Adrenal gland (tissue), 12 donors: ENCODE results near the gene NHLH1. TPM values are rescaled to one million over a fixed set of nuclear protein-coding genes. Genes with fewer than 3 reads are reported as not detected.

Experiments used
- DNase-seq, 7 donors: peaks; one replicate each; pipeline ENCODE4 v3.0.0-alpha.2; 2019 to 2020
- H3K27ac ChIP-seq, 5 donors: fragments of 200-600 bp; sonication (generic) in 4 of 5; 1 replicate in 3 of 5; 2 replicates in 2 of 5; pipeline versions ENCODE4 v1.5.1 to v1.8.0; 2016 to 2020; ENCODE audit warnings: mild to moderate bottlenecking in 1 of 5
- H3K27me3 ChIP-seq: fragments of 200-600 bp; 2 replicates; pipeline ENCODE4 v1.8.0; 2021
- H3K36me3 ChIP-seq, 2 donors: fragments of 200-600 bp; replicated peaks in 1 of 2; 1 replicate in 1 of 2; 2 replicates in 1 of 2; pipeline versions ENCODE4 v1.5.1 to v1.8.0; 2018 to 2022
- H3K4me1 ChIP-seq, 2 donors: fragments of 200-600 bp; replicated peaks in 1 of 2; 1 replicate in 1 of 2; 2 replicates in 1 of 2; pipeline versions ENCODE4 v1.5.1 to v1.8.0; 2018 to 2021
- H3K4me3 ChIP-seq, 4 donors: fragments of 200-600 bp; sonication (generic) in 3 of 4; one replicate each; pipeline ENCODE4 v1.5.1; 2016 to 2018
- H3K9me3 ChIP-seq, 3 donors: fragments of 200-600 bp; sonication (generic) in 1 of 3; replicated peaks in 1 of 3; 1 replicate in 2 of 3; 2 replicates in 1 of 3; pipeline versions ENCODE4 v1.5.1 to v1.8.0; 2016 to 2021
- CTCF ChIP-seq, 6 experiments: fragments of 450-650 bp in 4 of 6; fragments of 200-600 bp in 2 of 6; sonication (generic) in 1 of 6; IDR thresholded peaks; 1 replicate in 5 of 6; 2 replicates in 1 of 6; pipeline versions ENCODE4 v1.5.1 to v1.8.0; 2016 to 2021; ENCODE audit warnings: antibody characterized with exemption in 6 of 6, mild to moderate bottlenecking in 2 of 6, moderate library complexity in 1 of 6
- POLR2A ChIP-seq, 2 donors: fragments of 450-650 bp; IDR thresholded peaks; one replicate each; pipeline ENCODE4 v1.6.1; 2017; ENCODE audit warnings: antibody characterized with exemption in 2 of 2, mild to moderate bottlenecking in 2 of 2, moderate library complexity in 1 of 2
- WGBS, 4 donors: extraction: QIAGEN DNeasy Blood & Tissue Kit in 2 of 4; methylation state at CpG; one replicate each; pipeline versions ENCODE4 v1.1.5 to v1.1.7; 2013 to 2017; 5-methylcytosine and 5-hydroxymethylcytosine counted together
- intact Hi-C, 2 donors: fragments of 100-400 bp; cut with DNase I; formaldehyde crosslinking; loops; one replicate each; pipeline versions ENCODE4 v1.14.1 to v1.15.0; 2022 to 2023
- polyA plus RNA-seq, 3 donors: library from polyadenylated mRNA; stranded (reverse); fragments of 200-250 nt in 2 of 3; fragments of 350-450 nt in 1 of 3; fragmentation: Illumina TruSeq in 1 of 3; extraction: RNeasy Lipid Tissue Mini Kit (QIAGEN cat#74804) in 1 of 3; gene quantifications; one replicate each; pipeline ENCODE4 v1.2.3, GENCODE V29; 2013 to 2014
- total RNA-seq, 9 donors: library from RNA; depleted of rRNA in 4 of 9; stranded (reverse); fragments of >200 nt in 4 of 9; fragments of 120-200 nt in 1 of 9; fragmentation: NEBNext Ultra II Directional in 1 of 9; extraction: Animal tissue kit (Norgen Biotek cat#: 25700) in 1 of 9; gene quantifications; one replicate each; pipeline versions ENCODE4 v1.1.0 to v1.2.4, GENCODE V29; 2013 to 2023
- donor health status: healthy with polysubstance abuse.
- donor health status: Bipolar disorder and iron deficiency.
- donor health status: DM: yes; HTN: yes; CAD: no.
- donor health status: DM: no; HTN: no; CAD: no.
- donor health status: DM: no; HTN: no; CAD: no.
- donor health status: DM: yes; HTN: yes; CAD: no.

Gene NHLH1
- total and polyA plus RNA-seq, 12 donors = 0.16 to 0.46 (median 0.24) TPM; not detected in 7

GRCh38 chr1:160402001-160402795 is 35.3 kb downstream of the NHLH1 start:
- 63 to 71% (median 67%) methylated on average over 9 of the region's 9 CpGs for WGBS, 4 donors
- no peak overlapping the region for H3K4me3 ChIP-seq
- no peak for TF ChIP-seq POLR2A (IDR thresholded peaks at IDR 0.05)
- no peak for TF ChIP-seq CTCF (IDR thresholded peaks at IDR 0.05)
- H3K27ac ChIP-seq = no peak overlapping the region
- no peaks in the 10 kb centered on the region for H3K4me1 ChIP-seq
- no peaks in the 10 kb centered on the region for H3K9me3 ChIP-seq
- no peaks in the 10 kb centered on the region for H3K36me3 ChIP-seq
- intact Hi-C loops = no loop called here
- H3K27me3 ChIP-seq = peaks cover 21% of the 10 kb centered on the region
- peak in 1 of 7 donors; percentile 24 for DNase-seq

- H3K4me3 ChIP-seq = no peak overlapping the region
- H3K4me1 ChIP-seq = no peaks in the 10 kb centered on the region
- peaks cover 21% of the 10 kb centered on the region for H3K27me3 ChIP-seq
- H3K27ac ChIP-seq = no peak overlapping the region
- DNase-seq = peak in 1 of 7 donors; percentile 29
- WGBS, 4 donors = 52 to 70% (median 69%) methylated on average over 2 to 3 of the region's 3 CpGs
- no peaks in the 10 kb centered on the region for H3K36me3 ChIP-seq
- no peaks in the 10 kb centered on the region for H3K9me3 ChIP-seq
- intact Hi-C loops = no loop called here
- TF ChIP-seq POLR2A (IDR thresholded peaks at IDR 0.05) (no peak), CTCF (IDR thresholded peaks at IDR 0.05) (no peak)
Observed at GRCh38 chr1:160403244-160403643, 36.4 kb downstream of the NHLH1 start.

GRCh38 chr1:160404094-160404493 is 37.2 kb downstream of the NHLH1 start:
- H3K27me3 ChIP-seq = peaks cover 21% of the 10 kb centered on the region
- intact Hi-C loops = no loop called here
- no peak overlapping the region for H3K27ac ChIP-seq
- no peak for TF ChIP-seq CTCF (IDR thresholded peaks at IDR 0.05)
- no peak for TF ChIP-seq POLR2A (IDR thresholded peaks at IDR 0.05)
- no peaks in the 10 kb centered on the region for H3K4me1 ChIP-seq
- no peak overlapping the region for H3K4me3 ChIP-seq
- H3K9me3 ChIP-seq = no peaks in the 10 kb centered on the region
- DNase-seq = peak in 1 of 7 donors; percentile 5
- no peaks in the 10 kb centered on the region for H3K36me3 ChIP-seq
- 83 to 92% (median 90%) methylated on average over 3 of the region's 3 CpGs for WGBS, 4 donors

GRCh38 chr1:160405331-160405877 is 38.5 kb downstream of the NHLH1 start:
- peaks cover 15% of the 10 kb centered on the region for H3K27me3 ChIP-seq
- TF ChIP-seq POLR2A (IDR thresholded peaks at IDR 0.05) = no peak
- TF ChIP-seq CTCF (IDR thresholded peaks at IDR 0.05) = no peak
- intact Hi-C loops = no loop called here
- H3K9me3 ChIP-seq = no peaks in the 10 kb centered on the region
- DNase-seq = no peak
- no peak overlapping the region for H3K4me3 ChIP-seq
- no peak overlapping the region for H3K27ac ChIP-seq
- no peaks in the 10 kb centered on the region for H3K4me1 ChIP-seq
- no peaks in the 10 kb centered on the region for H3K36me3 ChIP-seq
- WGBS, 4 donors = 85 to 96% (median 92%) methylated on average over 2 of the region's 2 CpGs
